HL-60/S4 treated with phorbol 12-myristate 13-acetate at 8.2 ng/mL for 4 days and 3 days (cell line): ENCODE results near the gene OR52N5.

ENCODE experiments used
- in situ Hi-C: fragments of 300-500 bp; cut with MboI; formaldehyde crosslinking; loops from 2 replicates; pipeline ENCODE4 v1.15.0; 2022; ENCODE audit warnings: low sequenced_read_pairs

OR52N5 gene

GRCh38 chr11:5783255-5783654 lies at the start of gene OR52N5:
TSS of gene OR52N5 (minus strand) at chr11:5783355. CDS start at chr11:5778634, 4,721 bp downstream.
- in situ Hi-C loops: no loop called here

- in situ Hi-C loops: no loop called here
These were observed 48.2 kb upstream of the OR52N5 start for GRCh38 chr11:5831196-5831829.

GRCh38 chr11:5818245-5818886 lies 35.2 kb upstream of the OR52N5 start:
- in situ Hi-C loops: no loop called here

- in situ Hi-C loops: no loop called here
These were observed 32.4 kb upstream of the OR52N5 start for GRCh38 chr11:5815534-5815933.

GRCh38 chr11:5809905-5810795 lies 27.0 kb upstream of the OR52N5 start:
- in situ Hi-C loops: no loop called here

- in situ Hi-C loops: no loop called here
These were observed 26.0 kb upstream of the OR52N5 start for GRCh38 chr11:5809122-5809519.

- in situ Hi-C loops: no loop called here
These were observed 25.5 kb upstream of the OR52N5 start, which contains the start of gene OR52N2 for GRCh38 chr11:5808500-5809121. TSS of gene OR52N2 (plus strand) at chr11:5808924. CDS start at chr11:5820336, 11,412 bp downstream.

- in situ Hi-C loops: no loop called here
These were observed 24.4 kb upstream of the OR52N5 start for GRCh38 chr11:5807580-5807979.

GRCh38 chr11:5803982-5804381 lies 20.8 kb upstream of the OR52N5 start:
- in situ Hi-C loops: no loop called here

GRCh38 chr11:5796541-5796940 lies 13.4 kb upstream of the OR52N5 start:
- in situ Hi-C loops: no loop called here

GRCh38 chr11:5791165-5791564 lies 8.0 kb upstream of the OR52N5 start, which contains the start of gene OR52N1:
TSS of gene OR52N1 (minus strand) at chr11:5791265. CDS start at chr11:5788816, 2,449 bp downstream.
- in situ Hi-C loops: no loop called here

GRCh38 chr11:5767056-5767455 lies 16.1 kb downstream of the OR52N5 start:
- in situ Hi-C loops: no loop called here

GRCh38 chr11:5753943-5754342 lies 29.2 kb downstream of the OR52N5 start, which contains the start of gene OR52N4:
TSS of gene OR52N4 (plus strand) at chr11:5754243. CDS start at chr11:5754741, 498 bp downstream.
- in situ Hi-C loops: no loop called here

GRCh38 chr11:5749836-5750235 lies 33.3 kb downstream of the OR52N5 start:
- in situ Hi-C loops: no loop called here

- in situ Hi-C loops: no loop called here
These were observed 36.5 kb downstream of the OR52N5 start for GRCh38 chr11:5746614-5747013.

- in situ Hi-C loops: no loop called here
These were observed 44.7 kb downstream of the OR52N5 start for GRCh38 chr11:5738431-5738830.

- in situ Hi-C loops: no loop called here
These were observed 45.3 kb downstream of the OR52N5 start for GRCh38 chr11:5737670-5738392.

- in situ Hi-C loops: no loop called here
These were observed 46.1 kb downstream of the OR52N5 start for GRCh38 chr11:5737091-5737490.

GRCh38 chr11:5736396-5736795 lies 46.8 kb downstream of the OR52N5 start, which contains the start of gene OR56B1:
TSS of gene OR56B1 (plus strand) at chr11:5736448. CDS start at chr11:5736517, 69 bp downstream.
- in situ Hi-C loops: no loop called here

GRCh38 chr11:5727691-5728090 lies 55.5 kb downstream of the OR52N5 start:
- in situ Hi-C loops: no loop called here
